ENCODE measurements around the gene MRGPRE.

Gene MRGPRE

DNA sequence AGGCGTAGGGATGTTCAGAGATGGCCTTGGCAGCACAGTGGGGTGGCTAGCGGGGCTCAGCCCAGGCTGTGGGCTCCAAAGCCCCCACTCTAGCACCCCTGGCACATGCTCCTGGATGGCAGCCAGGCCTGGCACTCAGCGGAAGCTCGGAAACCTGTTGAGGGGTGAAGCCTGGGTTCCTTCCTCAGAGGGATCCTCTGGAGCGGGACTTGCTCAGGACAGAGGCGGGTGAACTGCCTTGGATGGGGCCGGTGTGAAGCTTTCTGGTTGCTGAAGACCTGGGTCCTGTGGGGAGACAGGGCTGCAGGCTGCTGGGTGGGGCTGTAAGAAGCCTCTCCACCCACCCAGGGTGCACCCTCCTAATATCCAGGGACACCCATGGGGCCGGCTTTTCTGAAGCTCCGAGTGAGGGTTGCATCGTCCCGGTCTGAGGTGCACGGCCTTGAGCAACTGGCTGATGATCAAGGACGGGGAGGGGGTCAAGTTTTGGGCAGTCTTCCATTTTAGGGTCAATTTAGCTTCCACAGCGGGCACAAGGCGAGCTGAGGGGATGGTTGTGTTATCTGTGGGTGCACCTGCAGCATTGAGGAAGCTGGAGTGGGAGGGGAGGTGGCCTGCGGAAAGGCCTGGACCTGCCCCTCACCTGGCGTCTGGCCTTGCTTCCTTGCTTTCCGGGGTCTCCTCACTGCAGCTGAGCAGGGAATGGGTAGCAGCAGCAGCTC lies 5.2 kb downstream of the MRGPRE start:
- DNase-seq (ENCODE audit: low read depth in 2 of 2), result no peak

DNA sequence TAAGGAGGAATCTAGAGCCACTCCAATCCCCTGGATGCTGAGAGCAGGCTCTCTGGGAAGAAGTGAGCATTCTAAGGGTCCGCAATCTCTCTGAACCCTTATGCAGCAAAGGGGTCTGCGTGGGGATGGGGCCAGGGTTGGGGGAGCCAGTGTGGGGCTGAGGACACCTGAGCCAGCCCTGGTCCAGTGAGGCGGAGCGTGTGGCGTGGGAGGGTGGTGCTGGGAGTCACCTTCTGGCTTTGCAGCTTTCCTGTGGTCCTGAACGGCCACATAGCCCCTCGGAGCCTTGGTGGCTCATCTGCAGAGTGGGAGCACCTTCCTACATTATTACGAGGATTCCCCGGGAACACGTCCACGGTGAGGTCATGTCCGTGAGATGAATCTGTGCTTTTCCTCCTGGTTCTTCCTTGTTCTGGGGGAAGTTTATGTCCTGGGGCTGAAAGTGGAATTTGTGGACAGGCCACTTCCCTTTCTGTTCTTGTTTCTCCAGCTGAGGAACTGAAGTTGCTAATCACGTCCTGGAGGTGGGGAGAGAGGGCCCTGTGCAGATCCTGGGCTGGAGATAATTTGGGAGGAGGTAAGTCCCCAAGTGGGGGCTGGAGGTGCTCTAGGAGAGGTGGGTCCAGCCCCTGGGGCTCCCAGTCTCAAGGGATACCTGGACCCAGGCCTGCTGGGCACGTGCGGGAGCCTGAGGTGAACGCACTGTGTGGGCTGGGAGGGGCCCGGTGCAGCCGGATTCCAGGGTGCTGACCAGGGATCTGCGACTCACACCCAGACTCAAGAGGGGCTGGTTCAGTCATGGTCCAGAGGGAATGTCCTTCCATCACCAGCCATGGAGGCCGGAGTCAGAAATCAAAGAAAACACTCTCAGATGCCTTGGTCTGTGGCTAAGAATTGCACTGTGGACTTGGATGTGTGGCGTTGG lies 6.1 kb downstream of the MRGPRE start:
- DNase-seq (ENCODE audit: low read depth in 2 of 2), result no peak

DNA sequence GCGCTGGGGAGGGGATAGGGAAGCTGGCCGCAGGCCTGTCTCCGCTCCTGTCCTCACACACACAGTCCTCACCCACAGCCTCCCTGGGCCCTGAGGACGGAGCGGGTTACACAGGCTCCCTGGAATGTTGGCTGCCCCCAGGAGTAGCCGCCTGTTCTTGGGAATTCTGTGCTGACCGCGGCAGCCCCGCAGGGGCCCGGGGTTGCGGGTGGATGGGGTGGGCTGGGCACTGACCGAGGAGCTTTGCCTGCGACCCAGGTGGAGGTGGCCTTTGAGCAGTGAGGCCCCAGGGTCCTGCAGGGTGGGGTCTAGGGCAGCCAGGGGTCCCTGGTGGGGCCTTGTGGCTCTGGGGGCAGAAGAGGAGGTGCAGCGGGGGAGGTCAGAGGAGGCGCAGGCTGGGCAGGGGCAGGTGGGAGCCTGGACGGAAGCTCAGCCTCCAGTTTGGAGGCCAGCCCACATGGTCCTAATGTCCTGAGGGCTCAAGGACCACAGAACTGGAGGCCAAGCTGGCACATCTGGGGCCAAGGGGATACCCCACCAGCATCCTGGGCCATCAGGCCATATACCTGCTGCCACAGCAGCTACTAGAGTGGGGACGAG lies 7.0 kb downstream of the MRGPRE start:
- DNase-seq (ENCODE audit: low read depth in 2 of 2), result no peak

DNA sequence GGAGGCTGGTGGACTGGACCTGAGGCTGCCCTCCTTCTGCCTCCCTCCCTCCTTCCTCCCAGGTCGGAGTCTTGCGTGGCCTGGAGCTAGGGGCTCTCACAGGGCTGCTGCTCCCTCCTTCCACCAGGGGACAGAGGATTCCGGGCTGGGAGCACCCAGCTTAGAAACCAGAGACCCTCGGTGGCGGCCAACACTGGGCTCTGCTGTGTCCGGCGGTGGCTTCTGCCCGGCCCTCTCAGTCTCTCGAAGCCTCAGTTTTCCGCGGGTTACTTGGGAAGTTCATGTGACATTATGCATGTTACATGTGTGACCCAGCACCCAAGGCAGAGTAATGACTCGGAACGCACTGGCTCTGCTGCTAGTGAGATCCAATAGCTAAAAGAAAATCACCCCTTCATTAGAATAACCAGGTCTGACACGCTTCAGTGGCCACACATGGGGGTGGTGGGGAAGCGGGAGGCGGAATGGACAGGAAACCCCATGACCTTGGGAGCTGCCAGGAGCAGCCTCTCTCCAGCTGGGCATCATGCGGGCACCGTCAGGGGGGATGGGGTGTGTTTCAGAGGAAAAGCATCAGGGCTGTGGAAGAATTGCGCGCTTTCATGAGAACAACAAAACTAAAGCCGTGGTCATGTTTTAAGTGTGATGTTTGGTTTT lies 7.7 kb downstream of the MRGPRE start:
- no peak for DNase-seq (ENCODE audit: low read depth in 2 of 2)

DNA sequence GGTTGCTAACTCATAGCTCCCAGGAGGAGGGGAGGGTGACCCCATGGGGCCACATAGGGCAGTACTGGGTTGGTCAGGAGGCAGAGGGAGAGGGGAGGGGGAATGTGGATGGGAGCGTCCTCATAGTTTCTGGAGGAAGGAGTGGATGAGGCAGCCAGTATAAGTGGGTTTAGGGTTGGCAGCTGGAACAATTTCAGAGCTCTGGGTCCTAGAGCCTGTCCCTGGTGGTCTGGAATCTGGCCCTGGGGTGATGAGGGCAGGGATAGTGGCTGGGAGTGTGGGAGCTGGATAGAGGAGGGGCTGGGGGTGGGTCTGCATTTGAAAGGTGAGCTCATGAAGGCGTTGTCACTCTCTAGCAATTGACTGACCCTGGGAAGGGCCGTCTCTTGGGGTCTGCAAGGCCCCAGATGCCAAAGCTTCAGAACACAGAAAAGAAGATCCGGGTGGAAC lies 8.3 kb downstream of the MRGPRE start:
- DNase-seq (ENCODE audit: low read depth in 2 of 2), result no peak

DNA sequence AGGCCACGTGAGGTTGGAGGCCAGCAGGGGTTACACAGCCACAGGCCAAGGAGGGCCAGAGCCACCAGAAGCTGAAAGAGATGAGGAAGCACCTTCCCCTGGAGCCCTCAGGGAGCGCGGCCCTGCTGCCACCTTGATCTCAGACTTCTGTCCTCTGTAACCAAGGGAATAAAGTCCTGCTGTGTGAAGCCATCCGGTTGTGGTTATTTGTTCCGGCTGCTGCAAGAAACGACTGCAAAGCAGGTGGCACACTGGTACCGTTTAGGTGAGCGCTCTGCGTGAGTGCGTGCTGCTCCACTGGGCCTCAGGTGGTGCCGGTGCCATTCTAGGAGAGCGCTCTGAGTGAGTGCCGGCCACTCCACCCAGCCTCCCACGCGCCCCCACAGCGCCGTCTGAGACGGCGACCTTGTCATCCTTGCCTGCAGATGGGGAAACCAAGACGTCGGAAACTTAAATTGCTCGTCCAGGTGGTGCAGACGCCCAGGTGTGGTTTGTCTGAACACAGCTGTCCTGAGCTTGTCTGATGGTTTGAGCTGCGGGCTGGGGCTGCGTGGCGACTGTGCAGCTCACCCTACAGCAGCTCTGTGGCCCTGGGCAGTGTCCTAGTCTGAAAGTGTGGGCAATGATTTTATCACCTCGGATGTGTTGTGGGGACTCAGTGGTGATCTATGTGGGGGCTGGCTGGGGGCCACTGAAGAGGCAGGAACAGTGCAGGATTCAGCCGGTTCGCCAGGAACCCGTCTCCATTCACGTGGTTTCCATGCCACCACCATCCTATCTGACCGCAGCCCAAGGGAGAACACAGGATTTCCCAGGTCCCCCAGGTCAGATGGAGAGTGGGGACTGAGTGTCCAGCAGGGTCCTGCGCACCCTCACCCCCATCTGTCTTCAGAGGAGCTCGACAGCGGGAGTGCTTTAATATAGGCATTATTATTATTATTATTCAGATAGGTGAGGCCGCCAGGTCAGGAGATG lies 9.0 kb downstream of the MRGPRE start:
- DNase-seq (ENCODE audit: low read depth in 2 of 2), result no peak

DNA sequence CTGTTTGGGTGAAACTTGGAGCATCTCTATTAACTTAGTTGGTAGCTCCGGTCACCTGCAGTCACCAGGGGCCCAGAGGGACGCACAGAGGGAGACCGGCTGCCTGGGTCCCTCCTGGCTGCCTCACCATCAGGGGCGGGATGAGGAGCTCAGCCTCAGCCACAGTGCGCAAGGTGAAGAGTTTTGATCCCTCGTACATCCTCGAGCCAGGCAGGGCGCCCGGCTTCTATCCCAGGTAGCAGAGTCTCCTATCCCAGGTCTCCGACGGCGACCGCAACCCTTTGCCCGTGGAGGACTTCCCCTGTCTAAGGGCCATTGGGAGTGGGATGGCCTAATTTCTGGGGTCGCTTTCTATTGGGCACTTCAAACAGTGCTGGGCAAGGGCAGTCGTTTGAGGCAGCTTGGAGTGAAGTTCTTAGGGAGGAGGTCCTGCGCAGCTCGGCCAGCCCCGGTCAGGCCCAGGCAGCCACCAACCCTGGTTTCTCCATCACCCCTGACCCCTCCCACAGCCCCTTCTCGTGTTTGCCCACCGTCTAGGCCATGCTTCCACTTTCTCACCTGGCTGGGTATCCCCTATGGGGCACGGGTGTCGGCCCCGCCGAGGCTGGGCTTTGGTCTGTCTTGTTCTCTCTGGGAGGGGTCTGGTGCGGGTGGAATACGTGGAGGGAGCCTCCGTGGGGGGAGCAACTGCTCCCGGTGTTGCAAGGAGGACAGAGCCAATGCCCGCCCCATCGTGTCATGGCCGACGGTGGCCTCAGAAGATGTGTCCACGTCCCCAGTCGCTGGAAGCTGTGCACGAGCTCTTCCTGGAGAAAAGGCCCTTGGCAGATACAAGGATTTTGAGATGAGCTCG lies 10.0 kb downstream of the MRGPRE start:
- no peak for DNase-seq (ENCODE audit: low read depth in 2 of 2)

DNA sequence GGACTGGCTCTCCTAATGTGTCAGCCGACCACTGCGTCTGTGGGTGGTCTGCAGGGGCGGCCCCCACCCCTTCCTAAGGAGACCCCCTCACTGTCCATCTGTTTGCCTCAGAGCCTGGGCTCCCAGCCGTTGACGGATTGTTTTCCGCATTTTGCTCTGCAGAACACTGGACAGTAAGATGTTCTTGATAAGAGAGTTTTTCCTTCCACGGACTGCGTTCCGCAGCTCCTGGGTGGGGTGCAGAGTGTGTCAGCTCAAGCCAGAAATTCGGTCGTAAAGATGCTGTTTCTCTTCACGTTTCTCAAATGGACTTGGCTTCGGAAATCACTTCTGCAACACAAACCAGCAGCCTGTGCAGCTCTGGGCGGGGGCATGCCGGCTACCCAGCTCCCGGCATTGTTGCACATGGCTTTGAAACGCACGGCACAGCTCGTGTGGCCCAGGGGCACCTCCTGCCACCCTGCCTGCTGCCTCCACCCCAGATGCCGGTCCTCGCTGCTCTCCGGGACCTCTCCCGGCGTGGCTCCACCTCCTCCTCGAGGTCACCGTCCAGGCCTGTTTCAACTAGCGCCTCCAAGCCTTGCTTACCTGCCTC lies 10.7 kb downstream of the MRGPRE start:
- no peak for DNase-seq (ENCODE audit: low read depth in 2 of 2)

DNA sequence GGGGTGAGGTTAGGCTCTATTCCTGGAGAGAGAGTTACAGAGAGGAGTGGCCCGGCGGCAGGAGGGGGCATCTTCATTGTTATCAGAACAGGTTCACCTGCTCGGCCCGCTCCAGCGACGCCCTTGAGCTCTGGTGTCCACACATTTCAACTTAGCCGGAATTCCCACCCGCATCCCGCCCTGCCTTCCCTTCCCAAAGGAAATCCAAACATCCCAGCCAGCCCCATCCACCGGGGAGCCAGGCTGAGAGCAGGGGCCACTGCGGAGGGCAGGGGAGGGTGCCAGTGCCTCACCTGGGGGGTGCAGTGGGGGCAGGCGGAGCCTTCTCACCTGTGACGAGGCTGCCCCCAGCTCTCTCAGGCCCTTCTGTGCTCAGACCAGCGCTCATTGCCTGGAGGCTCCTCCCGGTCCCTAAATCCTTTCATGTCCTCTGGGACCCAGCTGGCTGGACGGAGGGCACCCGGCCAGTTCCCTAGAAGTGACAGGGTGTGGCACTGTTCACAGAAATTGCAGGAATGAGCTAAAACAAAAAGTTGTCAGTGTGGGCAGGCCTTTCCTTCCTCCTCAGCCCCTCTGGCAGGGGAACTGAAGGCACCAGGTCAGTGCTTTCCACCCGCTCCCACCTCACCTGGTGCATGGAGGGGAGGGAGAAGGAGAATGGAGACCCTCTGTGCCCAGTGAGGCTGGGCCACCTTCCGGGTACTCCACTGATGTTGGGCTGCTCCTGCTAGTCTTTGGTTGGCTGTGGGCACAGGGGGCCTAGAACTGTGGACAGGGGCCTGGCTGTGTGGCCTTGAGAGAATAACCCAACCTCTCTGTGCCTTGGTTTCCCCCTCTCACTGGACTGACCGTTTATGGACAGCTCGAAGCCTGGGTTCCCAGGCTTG lies 11.5 kb downstream of the MRGPRE start:
- DNase-seq (ENCODE audit: low read depth in 2 of 2), result no peak

DNA sequence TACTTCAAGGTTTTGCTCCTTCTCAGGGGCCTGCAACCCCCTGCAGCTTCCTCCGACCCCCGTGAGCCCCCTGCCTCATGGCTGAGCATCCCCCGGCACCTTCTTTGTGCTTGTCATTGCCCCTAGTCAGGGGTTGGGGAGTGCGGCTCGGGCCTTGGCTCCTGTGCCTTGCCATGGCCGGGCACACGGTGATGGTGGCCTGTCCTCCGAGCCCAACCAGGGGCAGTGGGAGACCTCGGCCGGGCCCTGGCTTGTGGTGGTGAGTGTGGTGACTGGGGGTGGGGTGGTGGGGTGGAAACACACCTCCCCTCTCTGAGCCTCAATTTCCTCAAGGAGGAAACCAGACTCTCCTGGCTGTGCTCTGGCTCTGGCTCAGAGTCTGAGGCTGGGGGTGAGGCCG lies 12.1 kb downstream of the MRGPRE start:
- DNase-seq (ENCODE audit: low read depth in 2 of 2), result no peak

DNA sequence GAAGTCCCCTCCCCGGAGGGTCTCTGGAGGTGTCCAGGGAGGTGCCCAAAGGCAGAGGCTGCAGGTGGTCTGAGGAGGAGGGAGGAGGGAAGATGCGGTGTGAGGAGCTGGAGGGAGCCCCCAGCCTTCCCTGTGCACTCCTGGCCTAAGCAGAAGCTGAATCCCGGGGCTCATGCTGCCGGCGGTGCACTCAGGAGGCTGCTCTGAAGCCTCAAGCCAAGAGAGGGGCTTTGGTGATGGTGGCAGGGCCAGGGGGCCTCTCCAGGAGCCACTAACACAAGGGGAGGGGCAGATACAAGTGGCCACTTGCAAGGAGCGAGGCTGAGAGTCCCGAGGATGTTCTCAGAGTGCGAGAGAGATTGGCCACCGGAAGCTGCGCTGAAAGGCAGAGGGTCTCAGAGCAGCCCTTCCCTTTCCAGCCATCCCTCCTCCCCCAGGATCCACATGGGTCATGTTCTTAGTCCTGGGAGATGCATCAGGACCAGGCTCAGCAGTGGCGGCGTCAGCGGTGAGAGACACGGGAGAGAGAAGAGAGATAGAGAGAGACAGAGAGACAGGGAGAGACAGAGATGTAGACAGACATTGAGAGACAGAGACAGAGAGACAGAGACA lies 12.8 kb downstream of the MRGPRE start:
- no peak for DNase-seq (ENCODE audit: low read depth in 2 of 2)

DNA sequence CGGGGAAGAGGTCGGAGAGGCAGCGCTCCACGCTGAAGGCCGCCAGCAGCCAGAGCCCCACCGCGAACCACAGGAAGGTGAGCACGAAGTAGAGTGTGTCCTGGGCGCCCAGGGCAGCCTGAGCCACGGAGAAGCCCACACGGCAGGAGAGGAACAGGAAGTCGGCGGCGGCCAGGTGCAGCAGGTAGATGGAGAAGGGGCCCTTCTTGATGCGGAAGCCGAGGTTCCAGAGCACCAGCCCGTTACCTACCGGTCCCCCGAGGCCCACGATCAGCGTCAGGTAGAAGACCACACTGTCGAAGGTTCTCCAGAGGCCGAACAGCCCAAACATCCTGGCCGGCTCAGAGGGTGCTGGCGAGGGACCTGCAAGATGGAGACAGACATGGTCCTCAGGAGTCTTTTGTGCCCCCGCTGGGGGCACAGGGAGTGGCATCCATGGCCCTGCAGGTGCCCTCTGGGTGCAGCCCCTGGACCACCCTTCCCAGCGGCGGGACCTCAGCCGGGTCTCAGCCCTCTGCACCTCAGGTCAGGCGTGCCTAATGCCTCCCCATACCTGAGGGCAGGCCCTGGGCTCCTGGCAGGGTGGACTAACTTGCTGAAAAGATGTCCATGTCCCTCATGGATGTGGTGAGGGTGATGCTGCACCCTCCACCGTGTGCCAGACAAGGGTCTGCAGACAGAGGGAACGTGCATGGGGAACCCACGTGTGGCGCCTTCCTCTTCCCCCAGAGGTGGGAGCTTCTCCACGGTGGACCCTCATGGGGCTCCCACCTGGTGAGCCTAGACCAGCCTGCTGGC lies 13.5 kb downstream of the MRGPRE start, which contains the start of gene MRGPRG:
Gene MRGPRG (minus strand): TSS at position 331 of the 798 bp plus-strand sequence. CDS start 0 bp downstream, at position 331.
- no peak for DNase-seq (ENCODE audit: low read depth in 2 of 2)

DNA sequence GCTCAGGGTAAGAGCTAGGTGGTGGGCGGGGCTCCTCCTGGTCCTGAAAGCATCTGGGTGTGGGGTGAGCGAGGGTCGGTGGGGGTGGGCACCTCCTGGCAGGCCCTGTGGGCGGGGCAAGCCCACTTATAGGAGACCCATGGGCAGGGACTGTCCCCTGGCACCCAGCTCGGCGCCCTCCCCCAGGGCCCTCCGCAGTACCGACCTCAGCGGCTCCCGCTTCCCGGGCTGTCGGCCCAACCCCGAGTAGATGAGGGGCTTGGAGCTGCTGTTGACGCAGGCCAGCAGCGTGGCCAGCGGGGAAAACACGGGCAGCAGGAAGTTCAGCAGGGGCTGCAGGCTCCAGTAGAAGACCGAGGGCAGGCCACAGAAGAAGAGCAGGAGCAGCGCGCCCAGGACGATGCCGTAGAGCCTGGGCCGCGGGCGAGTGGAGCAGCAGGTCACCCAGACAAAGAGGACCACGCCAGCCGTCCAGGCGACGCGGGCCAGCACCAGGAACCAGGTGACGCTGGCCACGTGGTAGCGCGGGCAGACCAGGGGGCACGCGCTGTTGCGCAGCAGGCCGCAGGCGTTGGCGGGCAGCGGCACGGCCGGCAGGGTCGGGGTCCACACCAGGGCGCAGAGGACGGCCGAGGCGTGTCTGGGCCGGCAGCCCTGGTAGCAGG lies 14.3 kb downstream of the MRGPRE start:
- DNase-seq (ENCODE audit: low read depth in 2 of 2), result no peak

DNA sequence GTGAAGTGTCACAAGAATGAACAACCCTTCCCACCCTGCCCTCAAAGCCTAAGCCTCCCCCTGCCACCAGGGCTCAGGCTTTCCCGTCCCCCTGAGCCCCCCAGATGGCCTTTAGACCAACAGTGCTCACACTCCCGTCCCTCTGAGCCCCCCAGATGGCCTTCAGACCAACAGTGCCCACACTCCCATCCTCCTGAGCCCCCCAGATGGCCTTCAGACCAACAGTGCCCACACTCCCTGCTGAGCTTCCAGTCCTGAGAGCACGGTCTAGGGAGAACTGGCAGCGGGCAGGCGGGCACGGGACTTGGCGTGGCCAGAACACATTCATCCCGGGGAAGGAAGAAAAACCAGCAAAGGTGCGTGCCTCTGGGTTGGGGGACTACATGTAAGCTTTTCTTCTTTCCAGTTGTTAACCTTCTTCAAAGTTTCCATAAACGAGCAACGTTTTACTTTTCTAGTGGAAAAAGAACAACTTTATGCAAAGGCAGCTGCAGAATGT lies 16.1 kb downstream of the MRGPRE start:
- no peak for DNase-seq (ENCODE audit: low read depth in 2 of 2)

DNA sequence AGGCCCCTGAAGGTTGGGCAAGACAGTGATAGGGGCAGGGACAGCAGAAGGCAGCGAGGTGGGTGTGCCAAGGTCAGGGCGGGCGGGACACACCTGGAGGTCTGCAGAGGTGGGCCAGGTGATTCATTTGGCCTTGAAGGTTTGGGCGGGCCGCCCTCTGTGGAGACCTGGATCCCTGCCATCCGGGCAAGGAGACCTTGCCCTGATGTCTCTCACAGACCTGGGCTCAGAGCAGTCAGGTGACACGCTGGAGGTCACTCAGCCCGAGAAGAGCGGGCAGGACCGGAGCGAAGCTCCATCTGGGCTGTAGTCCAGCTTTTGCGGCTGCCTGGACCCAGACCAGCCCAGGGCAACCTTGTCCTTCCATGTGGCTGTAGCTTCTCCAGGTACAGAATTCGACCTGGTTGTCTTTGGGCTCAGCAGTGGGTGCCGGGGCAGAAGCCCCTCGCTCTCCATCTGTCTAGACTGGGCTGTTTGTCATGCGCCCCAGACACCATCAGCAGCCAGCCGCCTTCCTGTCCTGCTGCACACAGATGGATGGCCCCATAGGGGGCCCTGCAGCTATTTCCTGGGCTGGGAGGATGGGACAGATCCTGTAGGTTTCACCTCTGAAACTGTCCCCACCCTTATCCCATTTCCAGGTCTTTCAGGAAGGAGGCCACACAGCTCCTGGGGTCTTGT lies 16.7 kb downstream of the MRGPRE start:
- DNase-seq (ENCODE audit: low read depth in 2 of 2), result no peak

DNA sequence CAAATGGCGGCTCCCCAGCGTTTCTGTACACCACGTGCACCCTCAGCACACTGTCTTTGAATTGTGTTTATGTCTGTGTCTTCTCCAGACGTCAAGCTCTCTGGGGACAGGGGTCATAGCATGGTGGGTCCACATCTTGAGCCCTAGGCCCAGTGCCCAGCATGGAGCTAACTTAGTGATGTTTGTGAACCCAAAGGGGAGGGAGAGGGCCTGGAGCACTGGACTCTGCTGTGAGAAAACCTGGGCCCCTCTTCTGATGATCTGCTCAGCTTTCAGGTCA lies 17.9 kb downstream of the MRGPRE start:
- no peak for DNase-seq (ENCODE audit: low read depth in 2 of 2)
